ENCODE measurements around the gene FRMD4B.

Gene FRMD4B

DNA sequence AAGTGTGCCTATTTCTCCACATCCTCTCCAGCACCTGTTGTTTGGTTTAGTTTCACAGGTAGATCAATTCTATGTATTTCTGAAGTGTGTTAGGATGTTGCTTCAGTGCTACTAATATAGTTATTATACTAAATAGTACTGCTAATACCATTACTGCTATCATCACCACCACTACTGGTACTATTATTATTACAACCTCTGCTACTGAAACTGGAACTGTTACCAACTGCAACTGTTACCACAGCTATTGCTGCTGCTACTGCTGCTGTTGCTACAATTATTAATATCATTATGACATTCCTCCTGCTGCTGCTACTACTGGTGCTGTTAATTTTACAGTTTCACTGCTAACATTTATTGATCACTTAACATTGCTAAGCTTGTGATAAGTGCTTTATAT, 255.2 kb downstream of the FRMD4B start:
- Histone ChIP-seq H3K4me3 (ENCODE audit: low read length, poor library complexity, severe bottlenecking) (no peak overlapping the region), H3K4me1 (ENCODE audit: insufficient read depth, low read length, poor library complexity, severe bottlenecking) (no peaks in the 10 kb centered on the region), H3K9me2 (replicated peaks; ENCODE audit: low read depth, low read length) (no peaks in the 10 kb centered on the region), H3F3A (ENCODE audit: low read depth) (no peaks in the 10 kb centered on the region), H3K9ac (ENCODE audit: low read depth, low read length, poor library complexity, severe bottlenecking) (no peak overlapping the region), H3K9me3 (ENCODE audit: insufficient read depth, low read depth, low read length) (peaks cover 3% of the 10 kb centered on the region; the same call in 1 of the 2 replicates), H3K4me2 (ENCODE audit: low read depth, low read length, poor library complexity, severe bottlenecking) (no peak overlapping the region), H2AFZ (ENCODE audit: low read length) (no peak overlapping the region), H4K20me1 (ENCODE audit: insufficient read depth, low read length, poor library complexity, severe bottlenecking) (no peaks in the 10 kb centered on the region), H3K79me2 (ENCODE audit: insufficient read depth, low read length) (no peaks in the 10 kb centered on the region), H3K36me3 (ENCODE audit: insufficient read depth, low read length) (no peaks in the 10 kb centered on the region), H3K27me3 (ENCODE audit: insufficient read depth, low read length, poor library complexity, severe bottlenecking) (no peaks in the 10 kb centered on the region)
- TF ChIP-seq EZH2phosphoT487 (IDR thresholded peaks at IDR 0.05; ENCODE audit: borderline replicate concordance), result no peak
- TF ChIP-seq, protein P1, sequence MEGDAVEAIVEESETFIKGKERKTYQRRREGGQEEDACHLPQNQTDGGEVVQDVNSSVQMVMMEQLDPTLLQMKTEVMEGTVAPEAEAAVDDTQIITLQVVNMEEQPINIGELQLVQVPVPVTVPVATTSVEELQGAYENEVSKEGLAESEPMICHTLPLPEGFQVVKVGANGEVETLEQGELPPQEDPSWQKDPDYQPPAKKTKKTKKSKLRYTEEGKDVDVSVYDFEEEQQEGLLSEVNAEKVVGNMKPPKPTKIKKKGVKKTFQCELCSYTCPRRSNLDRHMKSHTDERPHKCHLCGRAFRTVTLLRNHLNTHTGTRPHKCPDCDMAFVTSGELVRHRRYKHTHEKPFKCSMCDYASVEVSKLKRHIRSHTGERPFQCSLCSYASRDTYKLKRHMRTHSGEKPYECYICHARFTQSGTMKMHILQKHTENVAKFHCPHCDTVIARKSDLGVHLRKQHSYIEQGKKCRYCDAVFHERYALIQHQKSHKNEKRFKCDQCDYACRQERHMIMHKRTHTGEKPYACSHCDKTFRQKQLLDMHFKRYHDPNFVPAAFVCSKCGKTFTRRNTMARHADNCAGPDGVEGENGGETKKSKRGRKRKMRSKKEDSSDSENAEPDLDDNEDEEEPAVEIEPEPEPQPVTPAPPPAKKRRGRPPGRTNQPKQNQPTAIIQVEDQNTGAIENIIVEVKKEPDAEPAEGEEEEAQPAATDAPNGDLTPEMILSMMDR (conservative IDR thresholded peaks at IDR 0.05; ENCODE audit: low read length), result no peak

DNA sequence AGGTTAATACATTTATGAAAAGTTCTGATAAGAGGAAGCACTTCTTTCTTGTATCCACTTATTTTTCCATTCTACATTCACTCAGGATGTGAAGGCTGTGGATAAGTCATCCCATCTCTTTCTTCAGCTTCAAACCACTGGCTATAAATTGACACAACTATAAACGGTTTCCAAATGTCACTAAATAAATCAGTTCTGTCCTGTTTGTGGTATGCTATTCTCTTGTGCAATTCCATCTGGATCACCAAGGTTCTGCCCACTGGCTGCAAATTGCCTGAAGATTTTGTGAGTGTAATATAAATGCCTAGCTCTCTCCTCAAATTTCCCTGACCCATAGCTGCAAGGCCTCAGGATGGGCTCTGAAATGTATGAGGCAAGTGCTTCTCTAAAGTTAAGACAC, 256.4 kb downstream of the FRMD4B start:
- H3K9me2 ChIP-seq (replicated peaks; ENCODE audit: low read depth, low read length), result no peaks in the 10 kb centered on the region
- H3K9me3 ChIP-seq (ENCODE audit: insufficient read depth, low read depth, low read length), result peaks cover 3% of the 10 kb centered on the region; the same call in 1 of the 2 replicates
- no peaks in the 10 kb centered on the region for H3K27me3 ChIP-seq (ENCODE audit: insufficient read depth, low read length, poor library complexity, severe bottlenecking)
- no peak overlapping the region for H3K4me2 ChIP-seq (ENCODE audit: low read depth, low read length, poor library complexity, severe bottlenecking)
- H3F3A ChIP-seq (ENCODE audit: low read depth), result no peaks in the 10 kb centered on the region
- no peaks in the 10 kb centered on the region for H3K79me2 ChIP-seq (ENCODE audit: insufficient read depth, low read length)
- H3K4me1 ChIP-seq (ENCODE audit: insufficient read depth, low read length, poor library complexity, severe bottlenecking), result no peaks in the 10 kb centered on the region
- TF ChIP-seq, protein P1 (conservative IDR thresholded peaks at IDR 0.05; ENCODE audit: low read length), result no peak
- TF ChIP-seq EZH2phosphoT487 (IDR thresholded peaks at IDR 0.05; ENCODE audit: borderline replicate concordance), result no peak
- H3K4me3 ChIP-seq (ENCODE audit: low read length, poor library complexity, severe bottlenecking), result no peak overlapping the region
- no peak overlapping the region for H3K9ac ChIP-seq (ENCODE audit: low read depth, low read length, poor library complexity, severe bottlenecking)
- H3K36me3 ChIP-seq (ENCODE audit: insufficient read depth, low read length), result no peaks in the 10 kb centered on the region
- no peak overlapping the region for H2AFZ ChIP-seq (ENCODE audit: low read length)
- no peaks in the 10 kb centered on the region for H4K20me1 ChIP-seq (ENCODE audit: insufficient read depth, low read length, poor library complexity, severe bottlenecking)

DNA sequence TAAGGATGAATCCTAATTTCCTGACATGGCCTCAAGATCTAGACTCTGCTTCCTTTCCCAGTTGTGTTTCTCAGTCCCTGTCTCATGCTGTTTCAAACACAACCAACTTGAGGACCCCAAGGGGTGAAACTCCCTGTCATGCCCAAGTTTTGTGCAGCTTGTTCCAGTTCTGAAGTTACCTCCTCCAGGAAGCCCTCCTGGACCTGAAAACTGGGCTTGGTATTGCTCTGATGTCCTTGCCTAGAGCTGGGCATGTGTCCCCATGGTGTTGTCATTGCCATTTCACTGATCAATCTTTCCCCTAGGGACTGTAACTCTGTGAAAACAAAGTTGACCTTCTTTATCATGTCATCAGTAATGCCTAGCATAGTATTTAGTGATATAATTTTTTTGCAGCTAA, 257.4 kb downstream of the FRMD4B start:
- Histone ChIP-seq H3K79me2 (ENCODE audit: insufficient read depth, low read length) (no peaks in the 10 kb centered on the region), H3K4me2 (ENCODE audit: low read depth, low read length, poor library complexity, severe bottlenecking) (no peak overlapping the region), H3K36me3 (ENCODE audit: insufficient read depth, low read length) (no peaks in the 10 kb centered on the region), H3K9ac (ENCODE audit: low read depth, low read length, poor library complexity, severe bottlenecking) (no peak overlapping the region), H2AFZ (ENCODE audit: low read length) (no peak overlapping the region), H4K20me1 (ENCODE audit: insufficient read depth, low read length, poor library complexity, severe bottlenecking) (no peaks in the 10 kb centered on the region), H3K9me3 (ENCODE audit: insufficient read depth, low read depth, low read length) (peaks cover 3% of the 10 kb centered on the region; the same call in 1 of the 2 replicates), H3K27me3 (ENCODE audit: insufficient read depth, low read length, poor library complexity, severe bottlenecking) (no peaks in the 10 kb centered on the region), H3K4me3 (ENCODE audit: low read length, poor library complexity, severe bottlenecking) (no peak overlapping the region), H3K4me1 (ENCODE audit: insufficient read depth, low read length, poor library complexity, severe bottlenecking) (no peaks in the 10 kb centered on the region), H3F3A (ENCODE audit: low read depth) (no peaks in the 10 kb centered on the region), H3K9me2 (replicated peaks; ENCODE audit: low read depth, low read length) (no peaks in the 10 kb centered on the region)
- TF ChIP-seq EZH2phosphoT487 (IDR thresholded peaks at IDR 0.05; ENCODE audit: borderline replicate concordance), result no peak

- no peak overlapping the region for H3K4me2 ChIP-seq (ENCODE audit: low read depth, low read length, poor library complexity, severe bottlenecking)
- no peak overlapping the region for H3K9ac ChIP-seq (ENCODE audit: low read depth, low read length, poor library complexity, severe bottlenecking)
- no peaks in the 10 kb centered on the region for H3K9me2 ChIP-seq (replicated peaks; ENCODE audit: low read depth, low read length)
- no peak for TF ChIP-seq EZH2phosphoT487 (IDR thresholded peaks at IDR 0.05; ENCODE audit: borderline replicate concordance)
- TF ChIP-seq, protein P1 (conservative IDR thresholded peaks at IDR 0.05; ENCODE audit: low read length), result no peak
- no peaks in the 10 kb centered on the region for H3K4me1 ChIP-seq (ENCODE audit: insufficient read depth, low read length, poor library complexity, severe bottlenecking)
- H3K9me3 ChIP-seq (ENCODE audit: insufficient read depth, low read depth, low read length), result no peaks in the 10 kb centered on the region
- no peaks in the 10 kb centered on the region for H3K36me3 ChIP-seq (ENCODE audit: insufficient read depth, low read length)
- H3K79me2 ChIP-seq (ENCODE audit: insufficient read depth, low read length), result no peaks in the 10 kb centered on the region
- H2AFZ ChIP-seq (ENCODE audit: low read length), result no peak overlapping the region
- H3K27me3 ChIP-seq (ENCODE audit: insufficient read depth, low read length, poor library complexity, severe bottlenecking), result no peaks in the 10 kb centered on the region
- no peaks in the 10 kb centered on the region for H4K20me1 ChIP-seq (ENCODE audit: insufficient read depth, low read length, poor library complexity, severe bottlenecking)
- H3K4me3 ChIP-seq (ENCODE audit: low read length, poor library complexity, severe bottlenecking), result no peak overlapping the region
- no peaks in the 10 kb centered on the region for H3F3A ChIP-seq (ENCODE audit: low read depth)
Observed at GRCh38 chr3:69126999-69127398, 258.9 kb downstream of the FRMD4B start.

All from Loucy (cell line).